ENCODE results near the gene GNAT3.

GNAT3 gene

DNA sequence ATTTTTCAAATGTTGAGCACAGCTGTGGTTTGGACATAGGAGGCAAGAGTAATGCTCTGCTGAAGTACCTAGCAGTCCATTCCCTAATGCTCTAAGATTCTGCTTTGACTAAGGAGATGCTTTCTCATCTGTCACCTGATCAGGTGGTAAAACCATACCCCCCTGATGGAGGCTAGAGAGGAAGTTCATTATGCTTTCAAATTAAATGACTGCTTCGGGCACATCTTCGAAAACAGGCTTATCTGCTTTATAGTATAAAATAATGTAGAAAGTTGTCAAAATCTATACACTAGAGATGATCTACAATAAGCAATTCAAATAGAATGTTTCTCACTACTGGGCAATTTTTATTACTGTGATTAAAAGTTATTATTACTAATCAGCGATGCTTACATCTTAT, at the start of gene GNAT3:
Gene GNAT3 (minus strand): TSS at position 101 of the 400 bp plus-strand sequence. CDS start 138 bp downstream, outside the sequence.
- DNase-seq, result no peak

DNA sequence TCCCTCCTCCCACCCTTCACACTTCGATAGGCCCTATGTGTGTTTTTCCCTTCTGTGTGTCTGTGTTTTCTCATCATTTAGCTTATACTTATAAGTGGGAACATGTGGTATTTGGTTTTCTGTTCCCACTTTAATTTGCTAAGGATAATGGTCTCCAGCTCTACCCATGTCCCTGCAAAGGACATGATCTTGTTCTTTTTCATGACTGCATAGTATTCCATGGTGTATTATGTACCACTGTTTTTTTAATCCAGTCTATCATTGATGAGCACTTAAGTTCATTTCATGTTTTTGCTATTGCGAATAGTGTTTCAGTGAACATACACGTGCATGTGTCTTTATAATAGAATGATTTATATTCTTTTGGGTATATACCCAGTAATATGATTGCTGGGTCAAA, 46.3 kb upstream of the GNAT3 start:
- DNase-seq, result no peak

GRCh38 chr7:80552031-80552694, 40.3 kb upstream of the GNAT3 start:
- DNase-seq, result no peak

DNA sequence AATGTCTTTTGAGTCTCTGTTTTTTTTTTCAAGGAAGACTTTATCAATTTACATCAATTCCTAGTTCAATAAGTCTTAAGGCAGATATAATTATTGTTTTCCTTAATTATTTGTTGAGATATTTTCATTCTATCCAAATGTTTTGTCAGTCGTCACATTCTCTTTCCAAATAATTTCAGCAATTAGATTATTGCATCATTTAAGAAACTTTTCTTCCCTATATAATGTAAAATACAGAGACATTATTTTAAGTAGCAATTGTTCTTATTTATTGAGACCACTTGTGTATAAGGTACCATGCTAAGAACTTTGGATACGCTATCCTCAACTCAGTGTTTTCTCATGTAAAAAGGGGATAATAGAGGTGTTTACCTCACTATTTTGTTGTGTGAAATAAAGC, 38.1 kb upstream of the GNAT3 start:
- DNase-seq, result no peak

- DNase-seq, result no peak
Observed at GRCh38 chr7:80548840-80549530, 37.1 kb upstream of the GNAT3 start.

DNA sequence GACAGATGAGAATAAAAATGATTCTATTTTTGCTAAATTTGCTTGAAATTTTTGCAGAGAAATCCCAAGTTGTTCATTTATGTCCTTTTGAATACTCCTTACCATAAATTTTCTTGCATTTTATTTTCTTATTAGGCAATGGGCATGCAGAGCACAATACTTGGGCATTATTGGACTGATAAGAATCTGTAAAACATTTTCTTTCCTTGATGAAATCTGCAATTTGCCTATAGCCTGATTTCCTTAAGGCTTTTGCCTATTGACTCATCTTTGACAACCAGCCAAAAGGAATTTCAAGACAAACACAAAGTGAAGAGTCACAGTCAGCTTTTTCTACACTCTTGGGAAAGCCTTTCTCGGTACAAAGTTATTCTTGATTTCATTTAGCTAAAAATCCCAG, 30.5 kb upstream of the GNAT3 start:
- no peak for DNase-seq

DNA sequence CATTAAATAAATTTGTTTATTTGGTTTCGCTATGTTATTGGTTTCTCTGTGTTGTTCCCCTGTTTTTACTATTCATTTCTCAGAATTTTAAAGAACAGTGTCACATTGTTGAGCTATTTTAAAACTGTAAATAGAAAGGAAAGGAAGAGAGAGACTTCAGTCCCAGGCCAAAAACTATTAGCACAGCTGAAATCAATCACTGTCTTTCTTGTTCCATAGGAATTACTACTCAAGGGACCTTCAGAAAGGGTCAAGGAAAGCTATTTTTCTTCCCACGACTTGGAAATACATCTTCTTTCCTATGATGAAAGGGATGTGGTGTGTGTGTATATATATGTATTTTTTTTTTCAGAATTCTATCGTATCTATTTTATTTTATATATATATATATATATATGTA, 29.0 kb upstream of the GNAT3 start:
- no peak for DNase-seq

GRCh38 chr7:80537091-80537490, 25.2 kb upstream of the GNAT3 start:
- DNase-seq, result peak in 1 of 3 experiments; percentile 40

DNA sequence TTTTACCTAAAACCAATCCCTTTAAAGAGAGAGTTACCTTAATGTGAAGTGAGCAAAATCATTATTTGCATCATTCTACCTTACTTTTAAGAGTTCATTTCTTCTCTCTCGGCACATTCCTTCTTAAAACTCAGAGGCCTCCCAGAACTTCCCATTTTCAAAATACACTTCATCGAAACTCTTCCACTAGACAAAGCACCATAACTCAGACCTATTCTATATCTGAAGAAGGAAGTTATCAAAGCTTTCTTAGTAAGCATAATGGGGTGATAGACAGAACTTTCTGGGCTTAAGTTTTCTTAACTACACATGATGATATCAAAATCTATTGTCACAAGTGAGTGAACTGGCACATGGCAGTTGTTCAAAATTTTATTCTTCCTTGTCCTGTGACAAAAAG, 24.6 kb upstream of the GNAT3 start:
- no peak for DNase-seq

DNA sequence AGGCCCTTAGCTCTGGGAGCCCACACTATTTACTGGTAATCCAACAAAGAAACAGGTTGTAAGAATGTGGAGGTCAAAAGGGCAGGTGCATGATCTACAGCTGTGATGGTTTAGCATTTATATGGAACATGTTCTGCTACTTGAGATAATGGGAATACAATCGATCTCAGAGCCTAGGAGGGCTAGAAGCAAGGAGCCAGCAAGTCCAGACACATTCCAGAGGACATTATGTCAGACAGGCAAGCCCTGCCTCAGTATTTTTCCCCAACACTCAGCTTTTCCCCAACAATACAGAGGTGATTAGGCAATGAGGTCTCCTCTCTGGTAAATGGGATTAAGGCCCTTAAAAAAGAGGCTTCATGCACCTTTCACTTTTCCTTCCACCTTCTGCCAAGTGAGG, 21.4 kb upstream of the GNAT3 start:
- DNase-seq, result no peak

DNA sequence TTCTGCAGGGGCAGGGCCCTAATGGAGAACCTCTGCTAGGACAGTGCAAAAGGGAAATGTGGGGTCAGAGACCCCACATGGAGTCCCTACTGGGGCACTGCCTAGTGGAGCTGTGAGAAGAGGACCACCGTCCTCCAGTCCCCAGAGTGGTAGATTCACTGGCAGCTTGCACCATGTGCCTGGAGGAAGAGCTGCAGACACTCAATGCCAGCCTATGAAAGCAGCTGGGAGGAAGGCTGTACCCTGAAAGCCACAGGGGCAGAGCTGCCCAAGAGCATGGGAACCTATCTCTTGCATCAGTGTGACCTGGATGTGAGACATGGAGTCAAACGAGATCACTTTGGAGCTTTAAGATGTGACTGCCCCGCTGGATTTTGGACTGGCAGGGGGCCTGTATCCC, 20.3 kb upstream of the GNAT3 start:
- no peak for DNase-seq

- DNase-seq, result no peak
Observed at GRCh38 chr7:80530136-80530535, 18.3 kb upstream of the GNAT3 start.

GRCh38 chr7:80529362-80529761, 17.5 kb upstream of the GNAT3 start:
- no peak for DNase-seq

DNA sequence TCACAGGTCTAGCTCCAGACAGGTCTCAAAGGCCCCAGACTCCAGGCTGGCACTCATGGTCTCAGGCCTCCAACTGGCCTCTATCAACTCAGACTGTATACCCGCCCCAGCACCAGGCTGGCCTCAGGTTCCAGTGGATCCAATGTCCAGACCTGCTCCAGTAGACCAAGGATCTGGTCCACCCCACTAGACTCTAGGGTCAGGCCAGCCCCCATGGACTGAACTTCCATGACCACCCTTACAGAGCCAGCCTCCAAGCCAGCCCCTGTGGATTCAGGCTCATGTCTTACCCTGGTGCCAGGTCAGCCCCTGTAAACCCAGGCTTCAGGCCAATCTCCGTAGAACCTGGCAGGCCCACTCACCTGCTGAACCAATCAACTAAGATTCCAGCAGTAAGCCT, 16.8 kb upstream of the GNAT3 start:
- DNase-seq, result no peak

GRCh38 chr7:80526472-80526871, 14.6 kb upstream of the GNAT3 start:
- DNase-seq, result no peak

GRCh38 chr7:80524693-80525092, 12.8 kb upstream of the GNAT3 start:
- no peak for DNase-seq

DNA sequence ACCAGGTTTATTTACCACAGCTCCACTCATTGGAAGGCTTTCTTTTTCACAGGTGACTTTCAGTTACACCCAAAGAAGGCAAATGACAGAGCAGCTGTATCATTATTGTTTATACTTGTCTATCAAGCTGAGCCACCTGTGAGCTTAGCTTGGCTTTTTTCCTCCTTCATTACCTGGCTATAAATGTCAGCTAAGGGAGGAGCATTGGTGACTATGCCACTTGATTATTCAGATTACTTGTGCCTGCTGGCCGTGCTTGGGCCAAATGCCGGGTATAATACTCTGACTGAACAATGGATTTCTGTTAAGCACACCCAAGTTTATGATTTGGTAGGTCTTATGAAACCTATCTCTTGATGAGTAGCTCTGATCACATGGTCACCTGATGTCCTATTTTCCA, 9.9 kb upstream of the GNAT3 start:
- peak in 1 of 3 experiments; percentile 49 for DNase-seq

DNA sequence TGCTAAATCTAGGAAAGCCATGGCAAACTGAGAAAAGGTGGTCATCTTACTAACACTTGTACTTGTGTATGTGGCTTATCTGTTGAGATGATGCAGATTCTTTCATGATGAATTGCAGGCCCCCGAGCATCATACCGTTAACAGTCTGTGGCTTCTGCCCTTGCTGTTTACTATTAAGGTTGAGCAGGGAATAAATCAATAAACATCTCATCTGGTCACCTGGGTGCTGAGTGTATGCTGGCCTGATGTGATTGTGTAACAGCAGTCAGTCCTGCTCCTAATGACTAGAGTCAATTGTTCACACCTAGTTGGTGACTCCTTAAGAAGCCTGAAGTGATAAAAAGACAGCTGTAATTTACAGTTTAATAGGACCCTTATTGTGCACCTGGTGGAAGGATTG, 8.3 kb upstream of the GNAT3 start:
- peak in 2 of 3 experiments; percentile 39 to 82 for DNase-seq

DNA sequence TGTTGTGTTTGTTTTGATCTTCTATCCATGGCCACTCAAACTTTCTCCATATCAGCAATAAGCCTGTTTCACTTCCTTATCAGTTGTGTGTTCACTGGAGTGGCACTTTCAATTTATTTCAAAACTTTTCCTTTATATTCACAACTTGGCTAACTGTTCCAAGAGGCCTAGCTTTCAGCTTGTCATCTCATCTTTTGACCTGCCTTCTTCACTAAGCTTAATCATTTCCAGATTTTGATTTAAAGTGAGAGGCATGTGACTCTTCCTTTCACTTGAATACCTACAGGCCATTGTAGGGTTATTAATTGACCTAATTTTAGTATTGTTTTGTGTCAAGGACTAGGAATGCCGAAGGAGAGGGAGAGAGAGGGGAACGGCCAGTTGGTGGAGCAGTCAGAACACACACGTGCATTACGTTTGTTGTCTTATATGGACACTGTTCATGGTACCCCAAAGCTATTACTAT, 5.5 kb upstream of the GNAT3 start:
- no peak for DNase-seq

- DNase-seq, result no peak
Observed at GRCh38 chr7:80515298-80515697, 3.4 kb upstream of the GNAT3 start.

DNA sequence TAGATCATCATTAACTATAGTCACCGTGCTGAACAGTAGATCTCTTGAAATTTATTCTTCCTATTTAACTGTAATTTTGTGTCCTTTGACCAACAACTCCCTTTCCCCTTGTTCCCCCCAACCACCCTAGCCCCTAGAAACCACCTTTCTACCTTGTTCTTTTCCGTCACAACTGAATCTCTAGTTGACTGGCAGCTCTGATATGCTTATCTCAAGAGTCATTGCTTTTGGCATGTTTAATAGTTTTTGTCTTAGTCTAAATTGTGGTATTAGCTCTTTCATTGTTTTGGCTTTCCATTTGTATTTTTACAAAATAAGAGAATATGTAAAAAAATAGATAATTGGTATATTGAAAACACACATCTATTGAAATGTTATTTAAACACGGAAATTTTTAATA, 1.8 kb downstream of the GNAT3 start:
- no peak for DNase-seq

DNA sequence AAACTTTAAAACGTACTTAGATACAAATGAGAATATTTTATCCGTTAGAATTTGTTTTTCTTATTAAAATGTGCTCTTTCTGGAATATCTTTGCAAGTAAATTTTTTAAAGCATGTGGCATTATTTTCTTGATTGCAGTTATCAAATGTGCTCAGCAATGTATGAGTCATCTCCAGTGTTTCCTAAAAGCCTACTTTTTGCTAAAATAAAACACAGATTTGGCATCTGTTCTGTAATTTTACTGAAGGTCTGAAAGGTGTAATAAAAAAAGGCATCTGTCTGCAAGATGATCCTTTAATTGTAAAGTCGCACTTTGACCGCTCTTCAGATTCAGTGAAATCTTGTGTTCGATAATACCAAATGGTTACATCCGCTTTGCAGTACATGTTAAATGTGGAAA, 3.4 kb downstream of the GNAT3 start:
- no peak for DNase-seq

DNA sequence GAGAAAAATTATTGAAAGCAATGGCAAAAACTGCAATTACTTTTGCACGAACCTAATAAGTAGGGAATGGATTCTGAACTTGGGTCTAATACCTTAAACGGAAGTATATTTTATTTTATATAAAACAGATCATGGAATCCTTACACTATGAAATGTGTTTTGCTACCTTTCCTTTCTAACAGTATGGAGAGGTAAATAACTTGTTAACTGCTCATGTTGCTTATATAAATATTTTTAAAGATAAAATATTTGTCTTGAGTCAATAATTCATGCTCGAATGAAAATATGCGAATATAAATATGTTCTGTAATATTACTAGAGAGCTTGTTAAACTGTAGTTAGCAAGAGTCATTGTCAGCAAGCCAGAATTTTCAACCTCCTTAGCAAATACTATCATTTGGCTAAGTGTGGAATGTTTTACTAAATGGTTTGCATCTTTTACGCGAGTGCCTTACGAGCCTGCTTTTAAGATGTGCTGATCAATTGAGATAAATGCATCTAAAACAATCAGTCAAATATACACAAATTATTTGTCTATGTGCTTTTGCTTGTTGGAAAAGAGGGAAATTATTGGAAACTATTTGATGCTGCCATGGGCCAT, 5.9 kb downstream of the GNAT3 start:
- no peak for DNase-seq

GRCh38 chr7:80500325-80500724, 11.5 kb downstream of the GNAT3 start:
- no peak for DNase-seq

All from NCI-H1417 (cell line).